ENCODE measurements around the gene GPR176.

- TF ChIP-seq, protein P1, sequence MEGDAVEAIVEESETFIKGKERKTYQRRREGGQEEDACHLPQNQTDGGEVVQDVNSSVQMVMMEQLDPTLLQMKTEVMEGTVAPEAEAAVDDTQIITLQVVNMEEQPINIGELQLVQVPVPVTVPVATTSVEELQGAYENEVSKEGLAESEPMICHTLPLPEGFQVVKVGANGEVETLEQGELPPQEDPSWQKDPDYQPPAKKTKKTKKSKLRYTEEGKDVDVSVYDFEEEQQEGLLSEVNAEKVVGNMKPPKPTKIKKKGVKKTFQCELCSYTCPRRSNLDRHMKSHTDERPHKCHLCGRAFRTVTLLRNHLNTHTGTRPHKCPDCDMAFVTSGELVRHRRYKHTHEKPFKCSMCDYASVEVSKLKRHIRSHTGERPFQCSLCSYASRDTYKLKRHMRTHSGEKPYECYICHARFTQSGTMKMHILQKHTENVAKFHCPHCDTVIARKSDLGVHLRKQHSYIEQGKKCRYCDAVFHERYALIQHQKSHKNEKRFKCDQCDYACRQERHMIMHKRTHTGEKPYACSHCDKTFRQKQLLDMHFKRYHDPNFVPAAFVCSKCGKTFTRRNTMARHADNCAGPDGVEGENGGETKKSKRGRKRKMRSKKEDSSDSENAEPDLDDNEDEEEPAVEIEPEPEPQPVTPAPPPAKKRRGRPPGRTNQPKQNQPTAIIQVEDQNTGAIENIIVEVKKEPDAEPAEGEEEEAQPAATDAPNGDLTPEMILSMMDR (IDR thresholded peaks at IDR 0.05), result peak in 4 of 6 experiments; percentile 11 to 46 (median 36)
- no peak for TF ChIP-seq POLR2A (IDR thresholded peaks at IDR 0.05)
Measured at GRCh38 chr15:39801641-39802309, 118.3 kb downstream of the GPR176 start.

All from thyroid gland (tissue), 4 donors.